SH-SY5Y (cell line): ENCODE measurements around the gene RP9.

ENCODE experiments used
- GATA2 ChIP-seq: IDR thresholded peaks from 2 replicates; pipeline ENCODE4 v1.6.1; 2011; ENCODE audit warnings: mild to moderate bottlenecking, low read depth, low read length
- GATA3 ChIP-seq: IDR thresholded peaks from 2 replicates; pipeline ENCODE4 v1.6.1; 2011; ENCODE audit warnings: low read depth, mild to moderate bottlenecking, low read length, moderate library complexity

DNA sequence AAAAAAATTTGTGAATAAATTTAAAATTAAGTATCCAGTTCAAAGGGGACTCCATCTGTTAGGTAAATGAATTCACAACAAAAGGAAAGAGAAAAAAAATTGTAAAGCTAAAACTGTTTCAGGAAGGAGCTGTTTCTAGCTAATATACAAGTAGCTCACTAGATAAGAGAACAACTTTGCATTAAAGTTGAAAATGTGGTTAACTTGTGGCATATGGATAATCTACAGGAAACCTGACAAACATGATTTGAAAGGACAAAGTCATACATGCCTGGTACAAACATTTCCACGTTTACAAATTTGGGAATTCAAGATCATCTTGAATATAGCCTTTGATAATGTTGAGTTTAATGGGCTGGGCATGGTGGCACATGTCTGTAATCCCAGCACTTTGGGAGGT, 55.5 kb downstream of the RP9 start:
- no peak for TF ChIP-seq GATA3
- TF ChIP-seq GATA2: no peak
